Measurements from ENCODE around the gene CCDC170.
"Not testable (repeated sequence)": the region's sequence is repeated elsewhere in the genome, so short reads cannot be mapped to it uniquely, and the experiment has no call there.

The CCDC170 gene

GRCh38 chr6:151537556-151537955 lies 43.7 kb downstream of the CCDC170 start:
- DNase-seq (ENCODE audit: low read depth): no peak
- H3K4me3 ChIP-seq (ENCODE audit: low read length): no peak overlapping the region
- no peak for TF ChIP-seq CTCF (IDR thresholded peaks at IDR 0.05; ENCODE audit: insufficient read depth, low read depth, low read length, missing control alignments)

GRCh38 chr6:151539506-151540268 lies 45.9 kb downstream of the CCDC170 start:
- DNase-seq (ENCODE audit: low read depth): no peak
- H3K4me3 ChIP-seq (ENCODE audit: low read length): no peak overlapping the region
- TF ChIP-seq CTCF (IDR thresholded peaks at IDR 0.05; ENCODE audit: insufficient read depth, low read depth, low read length, missing control alignments): no peak

GRCh38 chr6:151544453-151544852 lies 50.6 kb downstream of the CCDC170 start:
- no peak for DNase-seq (ENCODE audit: low read depth)
- H3K4me3 ChIP-seq (ENCODE audit: low read length): no peak overlapping the region
- no peak for TF ChIP-seq CTCF (IDR thresholded peaks at IDR 0.05; ENCODE audit: insufficient read depth, low read depth, low read length, missing control alignments)

- H3K4me3 ChIP-seq (ENCODE audit: low read length); DNase-seq (ENCODE audit: low read depth): not testable (repeated sequence)
Observed at GRCh38 chr6:151544884-151545283, 51.1 kb downstream of the CCDC170 start.

- no peak for DNase-seq (ENCODE audit: low read depth)
- H3K4me3 ChIP-seq (ENCODE audit: low read length): no peak overlapping the region
- no peak for TF ChIP-seq CTCF (IDR thresholded peaks at IDR 0.05; ENCODE audit: insufficient read depth, low read depth, low read length, missing control alignments)
Observed at GRCh38 chr6:151546941-151547659, 53.3 kb downstream of the CCDC170 start.

- TF ChIP-seq CTCF (IDR thresholded peaks at IDR 0.05; ENCODE audit: insufficient read depth, low read depth, low read length, missing control alignments): no peak
- no peak for DNase-seq (ENCODE audit: low read depth)
- no peak overlapping the region for H3K4me3 ChIP-seq (ENCODE audit: low read length)
Observed at GRCh38 chr6:151548201-151548600, 54.4 kb downstream of the CCDC170 start.

- no peak for DNase-seq (ENCODE audit: low read depth)
- no peak for TF ChIP-seq CTCF (IDR thresholded peaks at IDR 0.05; ENCODE audit: insufficient read depth, low read depth, low read length, missing control alignments)
- H3K4me3 ChIP-seq (ENCODE audit: low read length): no peak overlapping the region
Observed at GRCh38 chr6:151549790-151550189, 56.0 kb downstream of the CCDC170 start.

Data from epithelial cell of esophagus (primary cell).